ENCODE results near the gene RPS5.

Gene RPS5

GRCh38 chr19:58385313-58385890 is 1.7 kb upstream of the RPS5 start:
- DNase-seq (ENCODE audit: low spot score) (no peak), FAIRE-seq (no peak)

GRCh38 chr19:58385891-58386575 is 1.0 kb upstream of the RPS5 start:
- no peak for DNase-seq (ENCODE audit: low spot score)
- no peak for FAIRE-seq

- FAIRE-seq (no peak), DNase-seq (ENCODE audit: low spot score) (no peak)
Observed at GRCh38 chr19:58387338-58388174, 487 bp downstream of the RPS5 start.

GRCh38 chr19:58388175-58388526 is 1.1 kb downstream of the RPS5 start:
- DNase-seq (ENCODE audit: low spot score) (no peak), FAIRE-seq (no peak)

- DNase-seq (ENCODE audit: low spot score) (no peak), FAIRE-seq (no peak)
Observed at GRCh38 chr19:58392945-58393724, 6.1 kb downstream of the RPS5 start.

- FAIRE-seq (no peak), DNase-seq (ENCODE audit: low spot score) (no peak)
Observed at GRCh38 chr19:58393725-58394033, 6.6 kb downstream of the RPS5 start.

GRCh38 chr19:58394821-58395219 is 7.8 kb downstream of the RPS5 start:
- FAIRE-seq (no peak), DNase-seq (ENCODE audit: low spot score) (no peak)

- DNase-seq (ENCODE audit: low spot score) (no peak), FAIRE-seq (no peak)
Observed at GRCh38 chr19:58395220-58395978, 8.3 kb downstream of the RPS5 start, which contains the start of gene RNF225. Gene RNF225 (plus strand): TSS chr19:58395656. CDS start chr19:58396090, 434 bp downstream.

GRCh38 chr19:58395979-58396627 is 9.0 kb downstream of the RPS5 start:
- DNase-seq (ENCODE audit: low spot score) (no peak), FAIRE-seq (no peak)

GRCh38 chr19:58396691-58397532 is 9.8 kb downstream of the RPS5 start:
- DNase-seq (ENCODE audit: low spot score) (no peak), FAIRE-seq (no peak)

GRCh38 chr19:58397533-58398037 is 10.5 kb downstream of the RPS5 start:
- FAIRE-seq: no peak
- no peak for DNase-seq (ENCODE audit: low spot score)

- FAIRE-seq (no peak), DNase-seq (ENCODE audit: low spot score) (no peak)
Observed at GRCh38 chr19:58398087-58398486, 11.0 kb downstream of the RPS5 start.

GRCh38 chr19:58398545-58398944 is 11.5 kb downstream of the RPS5 start:
- no peak for FAIRE-seq

GRCh38 chr19:58399903-58400302 is 12.8 kb downstream of the RPS5 start:
- FAIRE-seq: no peak
- DNase-seq (ENCODE audit: low spot score): no peak

More at GRCh38 chr19:58398545-58398944, 11.5 kb downstream of the RPS5 start:
- no peak for DNase-seq (ENCODE audit: low spot score)

GRCh38 chr19:58400316-58400915 is 13.3 kb downstream of the RPS5 start:
- no peak for DNase-seq (ENCODE audit: low spot score)
- no peak for FAIRE-seq

GRCh38 chr19:58400916-58401839 is 14.1 kb downstream of the RPS5 start:
- FAIRE-seq (peak; percentile 37), DNase-seq (ENCODE audit: low spot score) (peak; percentile 95)

- FAIRE-seq (no peak), DNase-seq (ENCODE audit: low spot score) (no peak)
Observed at GRCh38 chr19:58401840-58402421, 14.9 kb downstream of the RPS5 start.

All from urothelium cell line (cell line).